IPS DF 6.9 (cell line): ENCODE data around the gene SLC11A2.

Experiments used
- DNase-seq: peaks from one replicate; pipeline ENCODE4 v3.0.0-alpha.2; 2013; ENCODE audit warnings: low read depth, low spot score
- H3K27ac ChIP-seq: one replicate; pipeline ENCODE4 v1.5.1; 2013; ENCODE audit warnings: low read length, control low read depth
- H3K27me3 ChIP-seq: 2 replicates; pipeline ENCODE4 v1.6.1; 2013; ENCODE audit warnings: mild to moderate bottlenecking, low read length; ENCODE audit not compliant: control insufficient read depth, insufficient read depth
- H3K36me3 ChIP-seq: 2 replicates; pipeline ENCODE4 v1.6.1; 2013; ENCODE audit warnings: low read length; ENCODE audit not compliant: control insufficient read depth, insufficient read depth
- H3K4me1 ChIP-seq: 2 replicates; pipeline ENCODE4 v1.6.1; 2013; ENCODE audit warnings: low read length; ENCODE audit not compliant: control insufficient read depth, insufficient read depth
- H3K4me3 ChIP-seq: 2 replicates; pipeline ENCODE4 v1.5.1; 2013; ENCODE audit warnings: mild to moderate bottlenecking, low read length
- H3K9me3 ChIP-seq: 2 replicates; pipeline ENCODE4 v1.6.1; 2013; ENCODE audit warnings: low read length, inconsistent platforms; ENCODE audit not compliant: control insufficient read depth, insufficient read depth
- WGBS: extraction: QIAGEN DNeasy Blood & Tissue Kit; methylation state at CpG from one replicate; pipeline ENCODE4 v1.1.7; 2013; ENCODE audit warnings: mixed read lengths, missing lambda C conversion rate; ENCODE audit not compliant: insufficient read length, insufficient coverage; 5-methylcytosine and 5-hydroxymethylcytosine counted together

SLC11A2 gene

DNA sequence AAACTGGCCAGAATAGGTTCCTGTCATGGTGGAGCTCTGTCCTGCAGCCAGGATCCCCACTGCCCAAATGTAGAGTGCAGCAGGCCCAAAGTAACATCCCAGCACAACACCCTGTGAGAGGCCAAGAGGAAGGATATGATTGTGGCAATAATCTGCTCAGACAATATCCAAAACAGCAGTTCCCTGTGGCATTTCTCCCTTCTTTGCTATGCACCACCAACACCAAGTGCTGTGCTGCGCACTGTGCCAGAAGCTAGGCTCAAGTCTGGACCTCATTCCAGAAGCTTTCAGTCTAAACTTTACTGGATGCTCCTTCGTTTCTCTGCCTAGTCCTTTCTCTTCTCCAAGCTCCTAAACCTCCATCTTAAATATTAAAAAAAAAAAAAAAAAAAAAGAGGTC lies 33.4 kb downstream of the SLC11A2 start:
- no CpG with 5 or more reads among the region's 2 CpGs for WGBS
- H3K27me3 ChIP-seq = no peaks in the 10 kb centered on the region
- H3K36me3 ChIP-seq = peaks cover 18% of the 10 kb centered on the region
- no peak overlapping the region for H3K4me3 ChIP-seq
- DNase-seq = no peak
- no peaks in the 10 kb centered on the region for H3K9me3 ChIP-seq
- no peaks in the 10 kb centered on the region for H3K4me1 ChIP-seq
- no peak overlapping the region for H3K27ac ChIP-seq

GRCh38 chr12:50991291-50991690 lies 34.9 kb downstream of the SLC11A2 start:
- Histone ChIP-seq H3K4me1 (no peaks in the 10 kb centered on the region), H3K27ac (no peak overlapping the region), H3K36me3 (peaks cover 16% of the 10 kb centered on the region), H3K4me3 (no peak overlapping the region), H3K9me3 (no peaks in the 10 kb centered on the region), H3K27me3 (no peaks in the 10 kb centered on the region)
- no CpG with 5 or more reads among the region's 6 CpGs for WGBS
- DNase-seq = no peak

GRCh38 chr12:50990791-50991190 lies 35.4 kb downstream of the SLC11A2 start:
- Histone ChIP-seq H3K4me3 (no peak overlapping the region), H3K9me3 (no peaks in the 10 kb centered on the region), H3K27ac (no peak overlapping the region), H3K4me1 (no peaks in the 10 kb centered on the region), H3K36me3 (peaks cover 16% of the 10 kb centered on the region), H3K27me3 (no peaks in the 10 kb centered on the region)
- no CpG with 5 or more reads among the region's 3 CpGs for WGBS
- no peak for DNase-seq

GRCh38 chr12:50990147-50990727 lies 35.9 kb downstream of the SLC11A2 start:
- no peak overlapping the region for H3K27ac ChIP-seq
- no peaks in the 10 kb centered on the region for H3K9me3 ChIP-seq
- no peaks in the 10 kb centered on the region for H3K27me3 ChIP-seq
- no peaks in the 10 kb centered on the region for H3K4me1 ChIP-seq
- no CpG with 5 or more reads among the region's 4 CpGs for WGBS
- H3K36me3 ChIP-seq = peaks cover 12% of the 10 kb centered on the region
- H3K4me3 ChIP-seq = no peak overlapping the region
- DNase-seq = no peak

GRCh38 chr12:50988871-50989270 lies 37.3 kb downstream of the SLC11A2 start:
- Histone ChIP-seq H3K27me3 (no peaks in the 10 kb centered on the region), H3K4me1 (no peaks in the 10 kb centered on the region), H3K4me3 (no peak overlapping the region), H3K9me3 (no peaks in the 10 kb centered on the region), H3K27ac (no peak overlapping the region), H3K36me3 (peaks cover 12% of the 10 kb centered on the region)
- no CpG with 5 or more reads among the region's 5 CpGs for WGBS
- no peak for DNase-seq

- H3K27me3 ChIP-seq = no peaks in the 10 kb centered on the region
- H3K27ac ChIP-seq = no peak overlapping the region
- H3K4me3 ChIP-seq = no peak overlapping the region
- DNase-seq = no peak
- H3K36me3 ChIP-seq = peaks cover 12% of the 10 kb centered on the region
- H3K9me3 ChIP-seq = no peaks in the 10 kb centered on the region
- no peaks in the 10 kb centered on the region for H3K4me1 ChIP-seq
- no CpG with 5 or more reads among the region's 5 CpGs for WGBS
These were observed 38.1 kb downstream of the SLC11A2 start for GRCh38 chr12:50988051-50988450.

GRCh38 chr12:50986966-50987737 lies 39.0 kb downstream of the SLC11A2 start:
- peaks cover 10% of the 10 kb centered on the region; the same call in 1 of the 2 replicates for H3K36me3 ChIP-seq
- no peak overlapping the region for H3K27ac ChIP-seq
- DNase-seq = no peak
- WGBS = no CpG with 5 or more reads among the region's 8 CpGs
- no peaks in the 10 kb centered on the region for H3K9me3 ChIP-seq
- H3K4me3 ChIP-seq = no peak overlapping the region
- H3K27me3 ChIP-seq = no peaks in the 10 kb centered on the region
- H3K4me1 ChIP-seq = no peaks in the 10 kb centered on the region

DNA sequence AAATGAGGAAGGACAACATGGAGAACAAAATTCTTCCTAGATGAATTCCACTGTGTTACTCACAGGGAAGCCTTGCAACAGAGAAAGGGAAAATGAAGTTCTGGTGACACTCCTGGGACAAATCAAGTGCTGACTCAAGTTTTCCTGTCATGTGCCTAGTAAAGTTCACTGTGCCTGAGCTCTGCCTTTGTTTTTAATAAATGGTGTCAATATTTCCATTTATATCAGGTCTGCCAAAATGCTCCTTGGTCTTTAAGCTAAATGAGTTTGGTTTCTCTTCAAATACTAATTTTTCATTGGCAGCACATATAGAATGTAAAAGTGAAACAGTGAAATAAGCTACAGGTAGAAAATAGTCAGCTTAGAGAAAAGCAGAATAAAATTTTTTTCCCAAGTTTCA lies 40.9 kb downstream of the SLC11A2 start:
- H3K4me3 ChIP-seq = no peak overlapping the region
- peaks cover 3% of the 10 kb centered on the region; the same call in 1 of the 2 replicates for H3K36me3 ChIP-seq
- H3K4me1 ChIP-seq = no peaks in the 10 kb centered on the region
- no peaks in the 10 kb centered on the region for H3K9me3 ChIP-seq
- H3K27ac ChIP-seq = no peak overlapping the region
- DNase-seq = no peak
- no peaks in the 10 kb centered on the region for H3K27me3 ChIP-seq

- Histone ChIP-seq H3K4me1 (no peaks in the 10 kb centered on the region), H3K36me3 (peaks cover 3% of the 10 kb centered on the region; the same call in 1 of the 2 replicates), H3K9me3 (no peaks in the 10 kb centered on the region), H3K27ac (no peak overlapping the region), H3K27me3 (no peaks in the 10 kb centered on the region), H3K4me3 (no peak overlapping the region)
- no CpG with 5 or more reads among the region's 2 CpGs for WGBS
- DNase-seq = no peak
These were observed 41.4 kb downstream of the SLC11A2 start for GRCh38 chr12:50984586-50985298.

- Histone ChIP-seq H3K36me3 (no peaks in the 10 kb centered on the region; the same call in 1 of the 2 replicates), H3K27me3 (no peaks in the 10 kb centered on the region), H3K4me3 (no peak overlapping the region), H3K4me1 (no peaks in the 10 kb centered on the region), H3K27ac (no peak overlapping the region), H3K9me3 (no peaks in the 10 kb centered on the region)
- DNase-seq = no peak
- WGBS = no CpG with 5 or more reads among the region's 6 CpGs
These were observed 44.6 kb downstream of the SLC11A2 start for GRCh38 chr12:50981319-50982239.
